RWPE2 (cell line): ENCODE results near the gene DIAPH2.
"Not testable (repeated sequence)": the region's sequence is repeated elsewhere in the genome, so short reads cannot be mapped to it uniquely, and the experiment has no call there.

Experiments
- ATAC-seq: fragments of 200-7000 bp; cut with Tn5 transposase; 3 replicates; pipeline ENCODE4 v1.9.1; 2021; ENCODE audit warnings: low read depth
- DNase-seq: peaks from one replicate; pipeline ENCODE4 v3.0.0-alpha.2; 2020; ENCODE audit warnings: low spot score
- H3K27ac ChIP-seq: fragments of 450-650 bp; 2 replicates; pipeline ENCODE4 v1.5.1; 2017; ENCODE audit warnings: mild to moderate bottlenecking; ENCODE audit not compliant: poor library complexity, severe bottlenecking
- H3K27me3 ChIP-seq: fragments of 250-450 bp; sonication (Bioruptor Pico); 2 replicates; pipeline ENCODE4 v1.5.1; 2021; ENCODE audit warnings: mild to moderate bottlenecking, moderate library complexity; ENCODE audit not compliant: insufficient read depth, poor library complexity, severe bottlenecking
- H3K36me3 ChIP-seq: fragments of 250-450 bp; sonication (Bioruptor Pico); 2 replicates; pipeline ENCODE4 v1.5.1; 2020; ENCODE audit warnings: low read depth, mild to moderate bottlenecking, moderate library complexity
- H3K4me1 ChIP-seq: fragments of 250-450 bp; sonication (Bioruptor Pico); 2 replicates; pipeline ENCODE4 v1.5.1; 2021; ENCODE audit warnings: mild to moderate bottlenecking, moderate library complexity; ENCODE audit not compliant: insufficient read depth, poor library complexity, severe bottlenecking
- H3K4me3 ChIP-seq: fragments of 250-450 bp; sonication (Bioruptor Pico); 2 replicates; pipeline ENCODE4 v1.5.1; 2021; ENCODE audit warnings: mild to moderate bottlenecking, moderate library complexity; ENCODE audit not compliant: severe bottlenecking
- H3K9me3 ChIP-seq: fragments of 250-450 bp; sonication (Bioruptor Pico); 2 replicates; pipeline ENCODE4 v1.5.1; 2021; ENCODE audit warnings: mild to moderate bottlenecking, moderate library complexity; ENCODE audit not compliant: severe bottlenecking
- CTCF ChIP-seq: fragments of 450-650 bp; IDR thresholded peaks from one replicate; pipeline ENCODE4 v1.5.1; 2017; ENCODE audit warnings: mild to moderate bottlenecking, moderate library complexity; ENCODE audit not compliant: poor library complexity, severe bottlenecking

DIAPH2 gene

GRCh38 chrX:97402903-97403302 is 718.3 kb downstream of the DIAPH2 start:
- H3K4me1 ChIP-seq: no peaks in the 10 kb centered on the region
- H3K36me3 ChIP-seq: no peaks in the 10 kb centered on the region
- TF ChIP-seq CTCF: no peak
- H3K4me3 ChIP-seq: no peak overlapping the region
- H3K27me3 ChIP-seq: no peaks in the 10 kb centered on the region
- ATAC-seq (no peak), DNase-seq (no peak)
- no peaks in the 10 kb centered on the region for H3K9me3 ChIP-seq
- H3K27ac ChIP-seq: no peak overlapping the region

- H3K27me3 ChIP-seq: no peaks in the 10 kb centered on the region
- ATAC-seq (no peak), DNase-seq (no peak)
- no peaks in the 10 kb centered on the region for H3K36me3 ChIP-seq
- no peaks in the 10 kb centered on the region for H3K4me1 ChIP-seq
- no peaks in the 10 kb centered on the region for H3K9me3 ChIP-seq
- no peak overlapping the region for H3K27ac ChIP-seq
- no peak for TF ChIP-seq CTCF
- H3K4me3 ChIP-seq: no peak overlapping the region
These were observed 720.5 kb downstream of the DIAPH2 start for GRCh38 chrX:97405031-97405660.

- ATAC-seq, H3K4me1 ChIP-seq, H3K36me3 ChIP-seq, H3K4me3 ChIP-seq, H3K9me3 ChIP-seq, H3K27me3 ChIP-seq, H3K27ac ChIP-seq: not testable (repeated sequence)
- peak; percentile 20 for DNase-seq
These were observed 725.2 kb downstream of the DIAPH2 start for GRCh38 chrX:97409632-97410415.

- no peaks in the 10 kb centered on the region for H3K27me3 ChIP-seq
- DNase-seq (no peak), ATAC-seq (no peak)
- H3K9me3 ChIP-seq: no peaks in the 10 kb centered on the region
- no peaks in the 10 kb centered on the region for H3K36me3 ChIP-seq
- no peak overlapping the region for H3K27ac ChIP-seq
- H3K4me1 ChIP-seq: no peaks in the 10 kb centered on the region
- no peak overlapping the region for H3K4me3 ChIP-seq
- TF ChIP-seq CTCF: no peak
These were observed 731.8 kb downstream of the DIAPH2 start for GRCh38 chrX:97416461-97416860.

GRCh38 chrX:97429101-97429500 is 744.5 kb downstream of the DIAPH2 start:
- no peaks in the 10 kb centered on the region for H3K27me3 ChIP-seq
- no peak overlapping the region for H3K27ac ChIP-seq
- no peaks in the 10 kb centered on the region for H3K9me3 ChIP-seq
- no peak for TF ChIP-seq CTCF
- no peak overlapping the region for H3K4me3 ChIP-seq
- H3K36me3 ChIP-seq: no peaks in the 10 kb centered on the region
- H3K4me1 ChIP-seq: no peaks in the 10 kb centered on the region
- ATAC-seq (no peak), DNase-seq (no peak)
